Measurements from ENCODE around the gene UBA6.
"Not testable (repeated sequence)": the region's sequence is repeated elsewhere in the genome, so short reads cannot be mapped to it uniquely, and the experiment has no call there.

The UBA6 gene

GRCh38 chr4:67660418-67660817 is 40.5 kb downstream of the UBA6 start:
- no peak for DNase-seq
- H3K36me3 Mint-ChIP-seq (ENCODE audit: low read depth), result peaks cover 87% of the 10 kb centered on the region
- no peak overlapping the region for H3K27ac Mint-ChIP-seq
- no peak overlapping the region for H3K4me3 Mint-ChIP-seq
- no peaks in the 10 kb centered on the region for H3K27me3 Mint-ChIP-seq
- H3K4me1 Mint-ChIP-seq (ENCODE audit: low read depth), result peaks cover 33% of the 10 kb centered on the region
- peaks cover 14% of the 10 kb centered on the region for H3K9me3 Mint-ChIP-seq

- DNase-seq, result no peak
- H3K4me3 Mint-ChIP-seq, result no peak overlapping the region
- H3K36me3 Mint-ChIP-seq (ENCODE audit: low read depth), result peaks cover 91% of the 10 kb centered on the region
- H3K4me1 Mint-ChIP-seq (ENCODE audit: low read depth), result peaks cover 33% of the 10 kb centered on the region
- peaks cover 15% of the 10 kb centered on the region for H3K9me3 Mint-ChIP-seq
- no peaks in the 10 kb centered on the region for H3K27me3 Mint-ChIP-seq
- peak overlapping the region; percentile 80 for H3K27ac Mint-ChIP-seq
Measured at GRCh38 chr4:67659065-67659464, 41.9 kb downstream of the UBA6 start.

GRCh38 chr4:67658302-67658701 is 42.7 kb downstream of the UBA6 start:
- H3K4me3 Mint-ChIP-seq, result no peak overlapping the region
- H3K27ac Mint-ChIP-seq, result peak overlapping the region; percentile 80
- no peak for DNase-seq
- H3K36me3 Mint-ChIP-seq (ENCODE audit: low read depth), result peaks cover 93% of the 10 kb centered on the region
- H3K27me3 Mint-ChIP-seq, result no peaks in the 10 kb centered on the region
- peaks cover 15% of the 10 kb centered on the region for H3K9me3 Mint-ChIP-seq
- H3K4me1 Mint-ChIP-seq (ENCODE audit: low read depth), result peaks cover 33% of the 10 kb centered on the region

GRCh38 chr4:67651536-67651935 is 49.4 kb downstream of the UBA6 start:
- Mint-ChIP-seq H3K27me3 (no peaks in the 10 kb centered on the region), H3K9me3 (peaks cover 2% of the 10 kb centered on the region), H3K4me1 (ENCODE audit: low read depth) (peaks cover 1% of the 10 kb centered on the region), H3K36me3 (ENCODE audit: low read depth) (peaks cover 79% of the 10 kb centered on the region), H3K4me3 (no peak overlapping the region), H3K27ac (no peak overlapping the region)
- DNase-seq, result no peak

- DNase-seq, result no peak
Measured at GRCh38 chr4:67638136-67638535, 62.8 kb downstream of the UBA6 start.

GRCh38 chr4:67636978-67637377 is 64.0 kb downstream of the UBA6 start:
- H3K9me3 Mint-ChIP-seq; H3K4me3 Mint-ChIP-seq; H3K27ac Mint-ChIP-seq; H3K4me1 Mint-ChIP-seq (ENCODE audit: low read depth); H3K27me3 Mint-ChIP-seq; DNase-seq: not testable (repeated sequence)
- peaks cover 79% of the 10 kb centered on the region for H3K36me3 Mint-ChIP-seq (ENCODE audit: low read depth)

More at GRCh38 chr4:67638136-67638535, 62.8 kb downstream of the UBA6 start:
- Mint-ChIP-seq H3K4me3 (no peak overlapping the region), H3K27me3 (no peaks in the 10 kb centered on the region), H3K9me3 (no peaks in the 10 kb centered on the region), H3K36me3 (ENCODE audit: low read depth) (peaks cover 75% of the 10 kb centered on the region), H3K27ac (peak overlapping the region; percentile 48), H3K4me1 (ENCODE audit: low read depth) (peaks cover 3% of the 10 kb centered on the region)

- no peaks in the 10 kb centered on the region for H3K4me1 Mint-ChIP-seq (ENCODE audit: low read depth)
- no peak overlapping the region for H3K4me3 Mint-ChIP-seq
- no peaks in the 10 kb centered on the region for H3K9me3 Mint-ChIP-seq
- peaks cover 85% of the 10 kb centered on the region for H3K36me3 Mint-ChIP-seq (ENCODE audit: low read depth)
- H3K27me3 Mint-ChIP-seq, result no peaks in the 10 kb centered on the region
- no peak for DNase-seq
- H3K27ac Mint-ChIP-seq, result no peak overlapping the region
Measured at GRCh38 chr4:67635331-67635730, 65.6 kb downstream of the UBA6 start.

GRCh38 chr4:67634741-67635140 is 66.2 kb downstream of the UBA6 start:
- no peaks in the 10 kb centered on the region for H3K27me3 Mint-ChIP-seq
- no peak overlapping the region for H3K4me3 Mint-ChIP-seq
- H3K36me3 Mint-ChIP-seq (ENCODE audit: low read depth), result peaks cover 87% of the 10 kb centered on the region
- H3K27ac Mint-ChIP-seq, result no peak overlapping the region
- no peaks in the 10 kb centered on the region for H3K9me3 Mint-ChIP-seq
- no peaks in the 10 kb centered on the region for H3K4me1 Mint-ChIP-seq (ENCODE audit: low read depth)
- no peak for DNase-seq

GRCh38 chr4:67632492-67632891 is 68.5 kb downstream of the UBA6 start:
- Mint-ChIP-seq H3K27me3 (no peaks in the 10 kb centered on the region), H3K36me3 (ENCODE audit: low read depth) (peaks cover 90% of the 10 kb centered on the region), H3K4me1 (ENCODE audit: low read depth) (no peaks in the 10 kb centered on the region), H3K27ac (no peak overlapping the region), H3K4me3 (no peak overlapping the region), H3K9me3 (no peaks in the 10 kb centered on the region)
- no peak for DNase-seq

- no peaks in the 10 kb centered on the region for H3K9me3 Mint-ChIP-seq
- no peak overlapping the region for H3K4me3 Mint-ChIP-seq
- H3K27ac Mint-ChIP-seq, result no peak overlapping the region
- H3K36me3 Mint-ChIP-seq (ENCODE audit: low read depth), result peaks cover 89% of the 10 kb centered on the region
- DNase-seq, result no peak
- no peaks in the 10 kb centered on the region for H3K27me3 Mint-ChIP-seq
- no peaks in the 10 kb centered on the region for H3K4me1 Mint-ChIP-seq (ENCODE audit: low read depth)
Measured at GRCh38 chr4:67624939-67625338, 76.0 kb downstream of the UBA6 start.

GRCh38 chr4:67616478-67616877 is 84.5 kb downstream of the UBA6 start:
- H3K27ac Mint-ChIP-seq, result no peak overlapping the region
- no peaks in the 10 kb centered on the region for H3K27me3 Mint-ChIP-seq
- H3K36me3 Mint-ChIP-seq (ENCODE audit: low read depth), result peaks cover 78% of the 10 kb centered on the region
- peaks cover 2% of the 10 kb centered on the region for H3K4me1 Mint-ChIP-seq (ENCODE audit: low read depth)
- peaks cover 13% of the 10 kb centered on the region for H3K9me3 Mint-ChIP-seq
- DNase-seq, result no peak
- H3K4me3 Mint-ChIP-seq, result no peak overlapping the region

- peaks cover 2% of the 10 kb centered on the region for H3K4me1 Mint-ChIP-seq (ENCODE audit: low read depth)
Measured at GRCh38 chr4:67615119-67615518, 85.8 kb downstream of the UBA6 start.

GRCh38 chr4:67614186-67614585 is 86.8 kb downstream of the UBA6 start:
- no peaks in the 10 kb centered on the region for H3K27me3 Mint-ChIP-seq
- peaks cover 69% of the 10 kb centered on the region for H3K36me3 Mint-ChIP-seq (ENCODE audit: low read depth)
- H3K4me1 Mint-ChIP-seq (ENCODE audit: low read depth), result peaks cover 2% of the 10 kb centered on the region
- H3K27ac Mint-ChIP-seq, result no peak overlapping the region
- peaks cover 25% of the 10 kb centered on the region for H3K9me3 Mint-ChIP-seq
- DNase-seq, result no peak
- H3K4me3 Mint-ChIP-seq, result no peak overlapping the region

More at GRCh38 chr4:67615119-67615518, 85.8 kb downstream of the UBA6 start:
- no peak for DNase-seq
- no peak overlapping the region for H3K27ac Mint-ChIP-seq
- H3K4me3 Mint-ChIP-seq, result no peak overlapping the region
- peaks cover 18% of the 10 kb centered on the region for H3K9me3 Mint-ChIP-seq
- no peaks in the 10 kb centered on the region for H3K27me3 Mint-ChIP-seq
- peaks cover 69% of the 10 kb centered on the region for H3K36me3 Mint-ChIP-seq (ENCODE audit: low read depth)

GRCh38 chr4:67608027-67608426 is 92.9 kb downstream of the UBA6 start:
- H3K27me3 Mint-ChIP-seq, result peaks cover 2% of the 10 kb centered on the region
- DNase-seq, result no peak
- H3K36me3 Mint-ChIP-seq (ENCODE audit: low read depth), result peaks cover 27% of the 10 kb centered on the region
- peaks cover 2% of the 10 kb centered on the region for H3K4me1 Mint-ChIP-seq (ENCODE audit: low read depth)
- H3K9me3 Mint-ChIP-seq, result peaks cover 16% of the 10 kb centered on the region
- no peak overlapping the region for H3K4me3 Mint-ChIP-seq
- no peak overlapping the region for H3K27ac Mint-ChIP-seq

GRCh38 chr4:67604749-67605148 is 96.2 kb downstream of the UBA6 start:
- Mint-ChIP-seq H3K36me3 (ENCODE audit: low read depth) (peaks cover 21% of the 10 kb centered on the region), H3K4me3 (no peak overlapping the region), H3K27ac (no peak overlapping the region), H3K4me1 (ENCODE audit: low read depth) (no peaks in the 10 kb centered on the region), H3K27me3 (peaks cover 2% of the 10 kb centered on the region), H3K9me3 (peaks cover 13% of the 10 kb centered on the region)
- DNase-seq, result no peak

GRCh38 chr4:67604029-67604381 is 97.0 kb downstream of the UBA6 start:
- Mint-ChIP-seq H3K27me3 (peaks cover 2% of the 10 kb centered on the region), H3K4me3 (no peak overlapping the region), H3K27ac (no peak overlapping the region), H3K4me1 (ENCODE audit: low read depth) (no peaks in the 10 kb centered on the region), H3K36me3 (ENCODE audit: low read depth) (peaks cover 15% of the 10 kb centered on the region), H3K9me3 (peaks cover 10% of the 10 kb centered on the region)
- no peak for DNase-seq
